Brain microvascular endothelial cell (primary cell): Measurements from ENCODE around the gene FSHB.
A peak's percentile ranks its signal among the peaks of the same experiment; 100 is the strongest.

ENCODE experiments used
- DNase-seq: peaks from one replicate; pipeline ENCODE4 v3.0.0-alpha.2; 2020
- H3K27ac ChIP-seq: fragments of 250-450 bp; sonication (Bioruptor Pico); 2 replicates; pipeline ENCODE4 v1.5.1; 2020; ENCODE audit warnings: mild to moderate bottlenecking, moderate library complexity
- H3K27me3 ChIP-seq: fragments of 250-450 bp; sonication (Bioruptor Pico); replicated peaks from 2 replicates; pipeline ENCODE4 v1.5.1; 2020; ENCODE audit warnings: mild to moderate bottlenecking
- H3K36me3 ChIP-seq: fragments of 250-450 bp; sonication (Bioruptor Pico); replicated peaks from 2 replicates; pipeline ENCODE4 v1.5.1; 2020; ENCODE audit warnings: mild to moderate bottlenecking
- H3K4me3 ChIP-seq: 2 replicates; pipeline ENCODE4 v1.5.1; 2011; ENCODE audit warnings: low read depth, mild to moderate bottlenecking, control low read depth, low read length, moderate library complexity
- CTCF ChIP-seq: IDR thresholded peaks from 2 replicates; pipeline ENCODE4 v1.5.1; 2011; ENCODE audit warnings: low read depth, mild to moderate bottlenecking, moderate library complexity, low read length, control low read depth, inconsistent platforms; ENCODE audit errors: missing control alignments
- in situ Hi-C: cut with HindIII; loops from 2 replicates; pipeline ENCODE4 v1.10.0; 2017; ENCODE audit warnings: low sequenced_read_pairs, low pct_ligation_motif_present

The FSHB gene

GRCh38 chr11:30228323-30228884 is 2.4 kb upstream of the FSHB start:
- no peak for DNase-seq
- no peak overlapping the region for H3K27ac ChIP-seq
- no peak overlapping the region for H3K4me3 ChIP-seq
- no peak for TF ChIP-seq CTCF
- H3K27me3 ChIP-seq, result no peaks in the 10 kb centered on the region
- in situ Hi-C loops, result no loop called here
- H3K36me3 ChIP-seq, result no peaks in the 10 kb centered on the region

- in situ Hi-C loops, result no loop called here
- H3K4me3 ChIP-seq, result no peak overlapping the region
- TF ChIP-seq CTCF, result no peak
- no peak for DNase-seq
- no peaks in the 10 kb centered on the region for H3K27me3 ChIP-seq
- no peak overlapping the region for H3K27ac ChIP-seq
- H3K36me3 ChIP-seq, result no peaks in the 10 kb centered on the region
These were observed 8.2 kb downstream of the FSHB start for GRCh38 chr11:30239025-30239424.

GRCh38 chr11:30244265-30244664 is 13.5 kb downstream of the FSHB start:
- no peak overlapping the region for H3K4me3 ChIP-seq
- DNase-seq, result peak; percentile 55
- no peaks in the 10 kb centered on the region for H3K27me3 ChIP-seq
- peak overlapping the region; percentile 14 for H3K27ac ChIP-seq
- no peak for TF ChIP-seq CTCF
- H3K36me3 ChIP-seq, result no peaks in the 10 kb centered on the region
- in situ Hi-C loops, result no loop called here

GRCh38 chr11:30245621-30246020 is 14.8 kb downstream of the FSHB start:
- Histone ChIP-seq H3K4me3 (no peak overlapping the region), H3K27me3 (no peaks in the 10 kb centered on the region), H3K27ac (peak overlapping the region; percentile 26), H3K36me3 (no peaks in the 10 kb centered on the region)
- no peak for TF ChIP-seq CTCF
- peak; percentile 59 for DNase-seq
- in situ Hi-C loops, result no loop called here

- no peak overlapping the region for H3K4me3 ChIP-seq
- in situ Hi-C loops, result no loop called here
- peak overlapping the region; percentile 67 for H3K27ac ChIP-seq
- no peak for TF ChIP-seq CTCF
- peak; percentile 54 for DNase-seq
- H3K27me3 ChIP-seq, result no peaks in the 10 kb centered on the region
- H3K36me3 ChIP-seq, result no peaks in the 10 kb centered on the region
These were observed 23.8 kb downstream of the FSHB start for GRCh38 chr11:30254307-30255298.
